Transverse colon (tissue), 4 donors: ENCODE results near the gene STXBP2.

ENCODE experiments used
- CTCF ChIP-seq, 5 experiments: fragments of 200-600 bp in 3 of 5; fragments of 450-650 bp in 2 of 5; sonication (generic) in 3 of 5; IDR thresholded peaks; 1 replicate in 2 of 5; 2 replicates in 3 of 5; pipeline ENCODE4 v1.5.1; 2016 to 2017; ENCODE audit warnings: antibody characterized with exemption in 5 of 5, inconsistent platforms in 3 of 5, mild to moderate bottlenecking in 2 of 5, moderate library complexity in 1 of 5
- EP300 ChIP-seq: sonication (generic); formaldehyde crosslinking; IDR thresholded peaks from one replicate; pipeline ENCODE4 v1.6.1; 2017; ENCODE audit warnings: antibody characterized with exemption, low read depth
- POLR2A ChIP-seq: fragments of 450-650 bp; IDR thresholded peaks from one replicate; pipeline ENCODE4 v1.6.1; 2016; ENCODE audit warnings: antibody characterized with exemption, mild to moderate bottlenecking, moderate library complexity
- POLR2AphosphoS5 ChIP-seq, 3 donors: sonication (generic); formaldehyde crosslinking; IDR thresholded peaks; one replicate each; pipeline ENCODE4 v1.6.1; 2016; ENCODE audit warnings: antibody characterized with exemption in 3 of 3

DNA sequence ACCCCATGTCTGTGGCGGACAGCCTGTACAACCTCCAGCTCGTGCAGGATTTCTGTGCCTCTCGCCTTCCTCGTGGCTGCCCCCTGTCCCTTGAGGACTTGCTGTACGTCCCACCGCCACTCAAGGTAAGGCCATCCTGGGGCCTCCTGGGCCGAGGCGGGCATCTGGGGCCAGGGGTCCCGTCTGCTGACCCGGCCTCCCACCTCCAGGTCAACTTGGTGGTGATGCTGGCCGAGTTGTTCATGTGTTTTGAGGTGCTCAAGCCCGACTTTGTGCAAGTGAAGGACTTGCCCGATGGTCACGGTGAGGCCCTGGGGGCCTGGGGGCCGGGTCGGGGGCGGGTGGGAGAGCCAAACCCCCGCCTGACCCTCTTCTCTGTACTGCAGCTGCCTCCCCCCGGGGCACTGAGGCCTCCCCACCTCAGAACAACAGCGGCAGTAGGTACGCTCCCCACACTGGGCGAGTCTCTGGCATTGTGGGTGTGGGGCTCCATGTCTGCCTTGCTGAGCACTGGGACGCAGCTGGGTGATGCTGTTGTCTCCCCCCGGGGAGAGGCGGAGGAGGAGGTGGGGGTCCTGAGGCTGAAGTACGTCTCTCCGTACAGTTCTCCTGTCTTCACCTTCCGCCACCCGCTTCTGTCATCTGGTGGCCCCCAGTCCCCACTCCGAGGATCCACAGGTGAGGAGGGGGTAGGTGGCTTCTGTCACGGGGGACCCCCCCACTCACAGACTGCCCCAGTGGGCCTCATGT is 26.2 kb upstream of the STXBP2 start:
- TF ChIP-seq POLR2A (no peak), CTCF (IDR thresholded peaks at IDR 0.05) (no peak), EP300 (no peak), POLR2AphosphoS5 (IDR thresholded peaks at IDR 0.05) (no peak)
